ENCODE data around the gene NYNRIN.

DNA sequence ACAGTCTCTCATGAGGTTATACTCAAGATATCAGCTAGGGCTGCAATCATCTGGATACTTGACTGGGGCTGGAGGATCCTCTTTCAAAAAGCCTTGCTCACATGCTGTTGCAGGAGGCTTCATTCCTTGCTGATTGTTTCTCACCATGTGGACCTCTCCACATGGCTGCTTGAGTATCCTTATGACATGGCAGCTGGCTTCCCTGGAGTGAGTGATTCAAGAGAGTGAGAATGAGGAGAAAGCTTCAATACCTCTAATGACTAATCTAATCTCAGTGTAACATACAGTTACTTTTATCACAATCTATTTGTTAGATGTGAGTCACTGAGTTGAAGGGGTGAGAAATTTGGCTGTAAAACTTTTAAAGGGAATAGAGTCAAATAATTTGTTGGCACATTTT, 58.2 kb downstream of the NYNRIN start:
- TF ChIP-seq, protein P1, sequence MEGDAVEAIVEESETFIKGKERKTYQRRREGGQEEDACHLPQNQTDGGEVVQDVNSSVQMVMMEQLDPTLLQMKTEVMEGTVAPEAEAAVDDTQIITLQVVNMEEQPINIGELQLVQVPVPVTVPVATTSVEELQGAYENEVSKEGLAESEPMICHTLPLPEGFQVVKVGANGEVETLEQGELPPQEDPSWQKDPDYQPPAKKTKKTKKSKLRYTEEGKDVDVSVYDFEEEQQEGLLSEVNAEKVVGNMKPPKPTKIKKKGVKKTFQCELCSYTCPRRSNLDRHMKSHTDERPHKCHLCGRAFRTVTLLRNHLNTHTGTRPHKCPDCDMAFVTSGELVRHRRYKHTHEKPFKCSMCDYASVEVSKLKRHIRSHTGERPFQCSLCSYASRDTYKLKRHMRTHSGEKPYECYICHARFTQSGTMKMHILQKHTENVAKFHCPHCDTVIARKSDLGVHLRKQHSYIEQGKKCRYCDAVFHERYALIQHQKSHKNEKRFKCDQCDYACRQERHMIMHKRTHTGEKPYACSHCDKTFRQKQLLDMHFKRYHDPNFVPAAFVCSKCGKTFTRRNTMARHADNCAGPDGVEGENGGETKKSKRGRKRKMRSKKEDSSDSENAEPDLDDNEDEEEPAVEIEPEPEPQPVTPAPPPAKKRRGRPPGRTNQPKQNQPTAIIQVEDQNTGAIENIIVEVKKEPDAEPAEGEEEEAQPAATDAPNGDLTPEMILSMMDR (IDR thresholded peaks at IDR 0.05 in 2 of 3, conservative IDR thresholded peaks at IDR 0.05 in 1 of 3; ENCODE audit: borderline replicate concordance in 1 of 3, insufficient read depth in 1 of 3, low read depth in 2 of 3, low read length in 2 of 3) = no peak
- TF ChIP-seq RAD21 (IDR thresholded peaks at IDR 0.05; ENCODE audit: low read depth) = no peak
- no peak for TF ChIP-seq TCF7L2 (IDR thresholded peaks at IDR 0.05; ENCODE audit: borderline replicate concordance, extremely low read depth, insufficient read depth, insufficient read length)
- TF ChIP-seq SRF (IDR thresholded peaks at IDR 0.05; ENCODE audit: low read depth) = no peak
- TF ChIP-seq YY1 (IDR thresholded peaks at IDR 0.05; ENCODE audit: extremely low read depth, insufficient replicate concordance, low read depth, low read length) = no peak

Measured in HCT116 (cell line).